WERI-Rb-1 (cell line): ENCODE results near the gene GOLGA8R.
"Not testable (repeated sequence)": the region's sequence is repeated elsewhere in the genome, so short reads cannot be mapped to it uniquely, and the experiment has no call there.

Source experiments
- DNase-seq: peaks from one replicate; pipeline ENCODE4 v3.0.0-alpha.2; 2020
- H3K27ac ChIP-seq: fragments of 250-450 bp; sonication (Bioruptor Pico); 2 replicates; pipeline ENCODE4 v1.5.1; 2020; ENCODE audit warnings: mild to moderate bottlenecking, moderate library complexity
- H3K27me3 ChIP-seq: fragments of 250-450 bp; sonication (Bioruptor Pico); 2 replicates; pipeline ENCODE4 v1.5.1; 2021; ENCODE audit warnings: mild to moderate bottlenecking, low read depth, moderate library complexity; ENCODE audit not compliant: insufficient read depth, severe bottlenecking
- H3K36me3 ChIP-seq: fragments of 250-450 bp; sonication (Bioruptor Pico); 2 replicates; pipeline ENCODE4 v1.5.1; 2020; ENCODE audit warnings: mild to moderate bottlenecking, moderate library complexity
- H3K4me3 ChIP-seq: 2 replicates; pipeline ENCODE4 v1.5.1; 2011; ENCODE audit warnings: low read depth, mild to moderate bottlenecking, control low read depth, low read length
- H3K9me3 ChIP-seq: fragments of 250-450 bp; sonication (Bioruptor Pico); 2 replicates; pipeline ENCODE4 v1.5.1; 2021; ENCODE audit warnings: mild to moderate bottlenecking, moderate library complexity; ENCODE audit not compliant: severe bottlenecking

Gene GOLGA8R

DNA sequence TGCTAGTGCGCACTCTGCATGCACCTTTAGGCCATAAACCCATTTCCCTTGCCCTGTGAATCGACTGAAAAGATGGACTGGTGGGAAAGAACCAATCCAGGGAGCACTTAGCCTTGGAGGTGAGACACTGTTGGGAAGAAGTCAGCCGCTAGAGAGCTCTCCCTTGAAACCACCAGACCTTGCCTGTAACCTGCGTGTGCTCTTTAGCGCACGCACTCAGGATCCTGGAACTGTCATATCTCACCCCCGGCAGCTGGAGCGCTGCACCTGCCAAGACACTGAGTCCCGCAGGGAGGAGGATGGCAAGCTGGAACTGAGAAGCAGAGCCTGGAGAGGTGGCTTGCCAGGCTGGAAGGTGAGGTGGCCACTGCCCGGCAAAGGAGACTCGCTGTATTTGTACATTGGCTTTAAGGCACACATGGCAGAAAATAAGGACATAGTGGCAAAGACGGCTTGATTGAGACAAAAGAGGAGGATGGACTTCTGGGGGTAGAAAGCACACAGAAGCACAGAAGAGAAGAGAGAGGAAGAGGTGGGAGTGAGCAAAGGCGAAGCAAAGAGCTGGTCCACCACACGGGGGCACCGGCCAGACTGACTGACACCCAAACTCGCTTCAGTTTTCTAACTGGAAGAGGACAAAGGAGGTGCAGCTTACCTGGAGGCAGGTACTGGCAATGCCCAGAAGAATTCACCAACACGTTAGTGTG lies 37.5 kb downstream of the GOLGA8R start:
- H3K27ac ChIP-seq, H3K9me3 ChIP-seq, H3K27me3 ChIP-seq, H3K36me3 ChIP-seq, H3K4me3 ChIP-seq, DNase-seq: not testable (repeated sequence)

DNA sequence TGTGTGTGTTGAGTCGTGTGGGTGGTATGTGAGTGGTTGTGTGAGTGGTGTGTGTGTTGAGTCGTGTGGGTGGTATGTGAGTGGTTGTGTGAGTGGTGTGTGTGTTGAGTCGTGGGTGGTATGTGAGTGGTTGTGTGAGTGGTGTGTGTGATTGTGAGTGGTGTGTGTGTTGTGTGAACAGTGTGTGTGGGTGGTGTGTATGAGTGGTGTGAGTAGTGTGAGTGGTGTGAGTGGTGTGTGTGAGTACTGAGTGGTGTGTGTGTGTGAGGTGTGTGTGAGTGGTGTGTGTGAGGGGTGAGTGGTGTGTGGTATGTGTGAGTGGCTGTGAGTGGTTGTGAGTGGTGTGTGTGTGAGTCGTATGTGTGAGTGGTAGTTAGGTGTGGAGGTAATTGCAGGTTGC lies 38.2 kb downstream of the GOLGA8R start:
- H3K9me3 ChIP-seq, H3K27me3 ChIP-seq, H3K27ac ChIP-seq, H3K4me3 ChIP-seq, H3K36me3 ChIP-seq, DNase-seq: not testable (repeated sequence)

DNA sequence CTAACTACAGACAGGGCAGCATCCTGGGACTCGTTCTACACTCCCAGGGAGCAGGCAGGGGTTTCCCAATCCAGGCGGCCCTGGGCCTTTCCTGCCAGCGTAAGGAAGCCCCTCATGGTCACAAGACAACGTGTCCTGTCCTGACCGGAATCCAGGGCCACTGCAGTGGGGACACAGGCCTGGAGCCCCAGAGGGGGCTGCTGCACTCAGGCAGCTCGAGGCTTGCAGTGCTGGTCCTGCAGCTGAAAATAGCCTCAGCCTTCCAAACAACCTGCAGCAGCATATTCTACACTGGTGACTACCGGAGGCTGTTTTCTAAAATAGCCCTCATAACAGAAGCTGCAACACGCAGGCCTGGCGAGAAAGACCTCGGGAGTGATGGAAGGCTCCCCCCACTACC lies 39.2 kb downstream of the GOLGA8R start:
- H3K27me3 ChIP-seq, H3K9me3 ChIP-seq, H3K4me3 ChIP-seq, DNase-seq, H3K36me3 ChIP-seq, H3K27ac ChIP-seq: not testable (repeated sequence)

DNA sequence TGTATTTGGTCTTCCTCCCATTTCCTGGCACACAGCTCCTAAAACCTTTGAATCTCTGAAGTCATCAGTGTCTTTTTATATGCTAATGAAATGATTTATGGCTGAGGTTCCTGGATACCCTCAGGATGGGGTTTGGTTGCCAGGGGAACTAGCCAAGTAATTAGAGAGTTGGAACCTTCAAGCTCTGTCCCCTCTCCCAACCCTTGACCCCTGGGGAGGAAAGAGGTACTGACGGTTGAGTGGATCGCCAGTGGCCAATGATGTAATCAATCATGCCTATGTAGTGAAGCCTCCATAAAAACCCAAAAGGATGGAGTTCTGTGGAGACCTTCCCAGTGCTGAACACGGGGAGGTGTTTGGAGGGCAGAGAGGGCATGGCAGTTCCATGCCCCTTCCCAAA lies 45.8 kb downstream of the GOLGA8R start:
- H3K36me3 ChIP-seq, H3K9me3 ChIP-seq, H3K4me3 ChIP-seq, H3K27ac ChIP-seq, DNase-seq, H3K27me3 ChIP-seq: not testable (repeated sequence)

DNA sequence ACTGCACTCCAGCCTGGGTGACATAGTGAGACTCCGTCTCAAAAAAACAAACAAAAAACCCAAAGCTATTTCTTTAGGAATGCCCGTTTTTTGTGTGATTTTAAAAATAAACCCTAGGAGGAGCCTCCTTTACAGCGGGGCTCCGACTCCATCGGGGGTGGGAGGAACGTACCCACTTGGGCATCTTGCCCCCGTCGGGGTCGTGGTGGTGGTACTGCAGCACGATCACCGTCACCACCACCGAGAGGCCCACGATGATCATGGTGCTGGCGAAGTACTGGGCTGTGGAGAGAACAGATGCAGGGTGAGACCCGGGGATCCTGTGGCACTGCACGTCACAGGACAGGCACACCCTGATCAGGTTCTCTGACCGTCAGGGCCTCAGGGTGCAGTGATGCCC lies 46.8 kb downstream of the GOLGA8R start:
- DNase-seq, H3K27ac ChIP-seq, H3K27me3 ChIP-seq, H3K4me3 ChIP-seq, H3K9me3 ChIP-seq, H3K36me3 ChIP-seq: not testable (repeated sequence)

DNA sequence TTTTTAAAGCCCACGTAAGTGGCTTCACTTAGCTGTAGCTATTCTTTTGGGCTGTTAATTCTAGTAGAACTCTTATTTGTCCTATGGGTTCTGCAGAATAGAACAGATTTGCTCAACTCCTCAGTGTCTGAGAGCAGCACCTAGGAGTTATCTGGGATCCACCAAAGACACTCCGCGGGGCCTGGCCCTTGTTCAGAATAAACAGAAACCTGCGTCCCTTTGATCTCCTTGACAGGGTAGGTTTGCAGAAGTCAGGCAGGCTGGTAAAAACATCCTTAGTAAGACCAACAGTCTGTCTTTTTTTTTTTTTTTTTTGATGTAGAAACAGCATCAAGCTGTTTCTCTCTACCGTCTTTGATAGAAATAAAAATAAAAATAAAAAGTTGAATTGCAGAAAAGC lies 52.7 kb downstream of the GOLGA8R start:
- not testable (repeated sequence) for H3K36me3 ChIP-seq, DNase-seq

DNA sequence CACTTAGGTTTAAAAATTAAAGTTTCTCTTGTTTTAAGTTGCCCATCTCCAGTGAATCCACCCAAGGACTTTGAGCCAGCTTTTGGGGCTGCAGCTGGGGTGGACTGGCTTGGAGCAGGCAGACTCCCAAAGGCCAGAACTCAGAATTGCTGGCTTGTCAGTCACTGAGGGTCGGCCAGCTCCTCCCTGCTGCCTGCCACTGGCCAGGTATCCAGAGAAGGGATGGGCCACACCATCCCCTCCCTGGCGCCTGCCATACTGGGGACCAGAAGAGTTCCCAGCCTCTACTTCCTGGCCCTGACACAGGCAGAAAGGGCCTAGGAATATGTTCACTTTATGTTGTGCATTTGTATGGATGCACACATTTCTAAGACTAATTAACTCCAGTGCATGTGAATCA lies 53.1 kb downstream of the GOLGA8R start:
- not testable (repeated sequence) for H3K36me3 ChIP-seq, H3K9me3 ChIP-seq, H3K4me3 ChIP-seq, H3K27ac ChIP-seq, H3K27me3 ChIP-seq, DNase-seq

More for the DNA sequence above, 52.7 kb downstream of the GOLGA8R start:
- not testable (repeated sequence) for H3K27ac ChIP-seq, H3K27me3 ChIP-seq, H3K4me3 ChIP-seq, H3K9me3 ChIP-seq

DNA sequence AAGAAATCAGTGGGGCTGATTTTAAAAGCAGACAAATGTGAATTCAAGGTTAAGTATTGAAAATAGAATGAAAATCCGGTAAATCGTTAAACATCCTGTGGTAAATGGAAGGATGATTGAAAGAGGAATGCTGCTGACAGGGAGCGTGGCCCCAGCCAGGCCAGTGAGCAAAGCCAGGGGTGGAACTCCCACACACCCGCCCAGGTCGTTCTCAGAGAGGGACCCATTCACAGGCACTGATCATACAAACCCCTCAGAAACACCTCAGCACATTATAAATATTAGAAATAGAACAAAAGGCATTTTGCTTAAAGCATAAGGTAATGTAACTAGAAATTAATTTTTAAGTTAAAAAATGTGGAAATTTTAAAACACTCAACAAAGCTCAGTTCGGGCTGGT lies 59.0 kb downstream of the GOLGA8R start:
- DNase-seq, H3K9me3 ChIP-seq, H3K27ac ChIP-seq, H3K36me3 ChIP-seq, H3K27me3 ChIP-seq, H3K4me3 ChIP-seq: not testable (repeated sequence)
